HEK293T (cell line): ENCODE results near the gene HECTD1.
"Not testable (repeated sequence)": the region's sequence is repeated elsewhere in the genome, so short reads cannot be mapped to it uniquely, and the experiment has no call there.

Experiments used
- CTCF ChIA-PET: fragments of 350-600 bp; formaldehyde crosslinking; extraction: SDS; loops from one replicate; lab custom pipeline; 2021; ENCODE audit warnings: antibody characterized with exemption, inconsistent platforms; lab: Yijun Ruan, JAX
- POLR2A ChIA-PET: fragments of 350-600 bp; formaldehyde crosslinking; extraction: SDS; loops from one replicate; lab custom pipeline; 2020; ENCODE audit warnings: antibody characterized with exemption, inconsistent platforms; lab: Yijun Ruan, JAX
- DNase-seq: peaks from one replicate; pipeline ENCODE4 v3.0.0; 2012; ENCODE audit warnings: mixed read lengths; ENCODE audit errors: extremely low spot score
- ARNT ChIP-seq: fragments of 450-650 bp; IDR thresholded peaks from 2 replicates; pipeline ENCODE4 v1.6.1; 2017; ENCODE audit warnings: mild to moderate bottlenecking
- BHLHE40 ChIP-seq: fragments of 450-650 bp; IDR thresholded peaks from 2 replicates; pipeline ENCODE4 v1.6.1; 2016; ENCODE audit warnings: mild to moderate bottlenecking, moderate library complexity, borderline replicate concordance
- CTBP1 ChIP-seq: fragments of 450-650 bp; IDR thresholded peaks from 2 replicates; pipeline ENCODE4 v1.6.1; 2016; ENCODE audit warnings: borderline replicate concordance
- ELF4 ChIP-seq: fragments of 450-650 bp; IDR thresholded peaks from 2 replicates; pipeline ENCODE4 v1.6.1; 2017; ENCODE audit warnings: antibody characterized with exemption
- FOXA1 ChIP-seq: fragments of 450-650 bp; IDR thresholded peaks from 2 replicates; pipeline ENCODE4 v1.6.1; 2016; ENCODE audit warnings: mild to moderate bottlenecking
- FOXK2 ChIP-seq: fragments of 450-650 bp; IDR thresholded peaks from 2 replicates; pipeline ENCODE4 v1.6.1; 2016; ENCODE audit warnings: mild to moderate bottlenecking
- FOXM1 ChIP-seq: fragments of 450-650 bp; IDR thresholded peaks from 2 replicates; pipeline ENCODE4 v1.6.1; 2017; ENCODE audit warnings: mild to moderate bottlenecking, borderline replicate concordance
- HDGF ChIP-seq: fragments of 450-650 bp; IDR thresholded peaks from 2 replicates; pipeline ENCODE4 v1.6.1; 2017; ENCODE audit warnings: antibody characterized with exemption, borderline replicate concordance
- L3MBTL2 ChIP-seq: fragments of 450-650 bp; conservative IDR thresholded peaks from 2 replicates; pipeline ENCODE4 v1.6.1; 2016; ENCODE audit warnings: mild to moderate bottlenecking
- LEF1 ChIP-seq: fragments of 450-650 bp; IDR thresholded peaks from 2 replicates; pipeline ENCODE4 v1.6.1; 2017; ENCODE audit warnings: mild to moderate bottlenecking, borderline replicate concordance
- NFRKB ChIP-seq: fragments of 450-650 bp; IDR thresholded peaks from 2 replicates; pipeline ENCODE4 v1.6.1; 2016; ENCODE audit warnings: mild to moderate bottlenecking, moderate library complexity
- SP1 ChIP-seq: fragments of 450-650 bp; IDR thresholded peaks from 2 replicates; pipeline ENCODE4 v1.6.1; 2017
- SUZ12 ChIP-seq: fragments of 450-650 bp; IDR thresholded peaks from 2 replicates; pipeline ENCODE4 v1.6.1; 2016; ENCODE audit warnings: mild to moderate bottlenecking
- TARDBP ChIP-seq: fragments of 450-650 bp; IDR thresholded peaks from 2 replicates; pipeline ENCODE4 v1.6.1; 2016
- ZNF384 ChIP-seq: fragments of 450-650 bp; IDR thresholded peaks from 2 replicates; pipeline ENCODE4 v1.6.1; 2016
- TF ChIP-seq, protein P1 (sequence below): fragments of 450-650 bp; IDR thresholded peaks from 2 replicates; pipeline ENCODE4 v1.6.1; 2016

The HECTD1 gene

DNA sequence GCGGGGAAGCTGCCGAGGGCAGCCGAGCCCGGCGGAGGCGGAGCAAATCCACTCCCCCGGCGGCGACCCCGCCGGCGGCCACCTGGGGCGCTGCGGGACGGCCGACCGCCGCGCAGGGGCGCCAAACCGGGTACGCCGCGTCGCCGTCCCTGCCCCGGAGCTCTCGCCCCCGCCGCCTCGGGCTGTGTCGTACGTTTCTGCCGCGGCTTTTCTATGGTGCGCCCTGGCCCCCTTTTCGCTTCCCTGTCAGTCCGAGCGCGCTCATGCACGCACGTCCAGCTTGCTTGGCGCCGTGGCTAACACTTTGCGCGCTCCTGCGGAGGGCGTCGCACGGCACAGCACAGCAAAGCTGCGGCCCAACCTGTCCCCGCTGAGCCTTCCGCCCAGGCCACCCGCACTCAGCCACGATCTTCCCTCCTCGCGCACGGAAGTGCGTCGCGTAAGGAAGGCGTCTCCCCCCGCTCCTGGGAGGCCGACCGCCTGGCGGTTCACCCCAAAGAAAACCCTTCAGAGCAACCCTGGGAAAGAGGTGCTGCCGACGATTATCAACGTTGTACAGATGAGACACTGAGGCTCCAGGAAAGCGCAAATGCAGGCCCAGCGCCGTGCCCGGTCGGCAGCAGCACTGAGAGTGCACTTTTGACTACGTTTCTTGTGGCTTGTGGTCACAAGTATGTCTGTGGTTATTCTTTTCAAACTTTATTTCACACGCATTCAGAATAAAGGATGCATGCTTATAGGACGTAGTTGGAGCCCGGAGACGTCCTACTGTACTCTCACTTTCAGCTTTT is at the start of gene HECTD1:
HECTD1 (minus strand) TSS at position 39 of the 791 bp plus-strand sequence. CDS start 1,857 bp downstream, outside the sequence.
- no peak for TF ChIP-seq FOXK2
- peak; percentile 63 for TF ChIP-seq ARNT
- no peak for TF ChIP-seq FOXM1
- TF ChIP-seq SUZ12 = no peak
- no peak for TF ChIP-seq ZNF384
- no peak for TF ChIP-seq SP1
- no peak for TF ChIP-seq ELF4
- TF ChIP-seq BHLHE40 = no peak
- TF ChIP-seq LEF1 = peak; percentile 85; the same call in 1 of the 2 replicates
- TF ChIP-seq CTBP1 = no peak
- no peak for TF ChIP-seq NFRKB
- TF ChIP-seq, protein P1, sequence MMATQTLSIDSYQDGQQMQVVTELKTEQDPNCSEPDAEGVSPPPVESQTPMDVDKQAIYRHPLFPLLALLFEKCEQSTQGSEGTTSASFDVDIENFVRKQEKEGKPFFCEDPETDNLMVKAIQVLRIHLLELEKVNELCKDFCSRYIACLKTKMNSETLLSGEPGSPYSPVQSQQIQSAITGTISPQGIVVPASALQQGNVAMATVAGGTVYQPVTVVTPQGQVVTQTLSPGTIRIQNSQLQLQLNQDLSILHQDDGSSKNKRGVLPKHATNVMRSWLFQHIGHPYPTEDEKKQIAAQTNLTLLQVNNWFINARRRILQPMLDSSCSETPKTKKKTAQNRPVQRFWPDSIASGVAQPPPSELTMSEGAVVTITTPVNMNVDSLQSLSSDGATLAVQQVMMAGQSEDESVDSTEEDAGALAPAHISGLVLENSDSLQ = peak; percentile 20; the same call in 1 of the 2 replicates
- TF ChIP-seq HDGF = no peak
- no peak for TF ChIP-seq FOXA1
- TF ChIP-seq TARDBP = no peak
- TF ChIP-seq L3MBTL2 = peak; percentile 71
- ChIA-PET POLR2A (interaction anchor here (0.6 to 3.0 kb wide), 17 partner anchors 9 to 337 kb away, joined by 3 to 15 read pairs (median 4); partner anchors contain the start of genes HEATR5A and STRN3), CTCF (interaction anchor here (0.6 to 1.6 kb wide), 4 partner anchors 12 to 150 kb away, joined by 3 to 8 read pairs (median 4); no protein-coding TSS in a partner anchor)
- peak; percentile 88 for DNase-seq

DNA sequence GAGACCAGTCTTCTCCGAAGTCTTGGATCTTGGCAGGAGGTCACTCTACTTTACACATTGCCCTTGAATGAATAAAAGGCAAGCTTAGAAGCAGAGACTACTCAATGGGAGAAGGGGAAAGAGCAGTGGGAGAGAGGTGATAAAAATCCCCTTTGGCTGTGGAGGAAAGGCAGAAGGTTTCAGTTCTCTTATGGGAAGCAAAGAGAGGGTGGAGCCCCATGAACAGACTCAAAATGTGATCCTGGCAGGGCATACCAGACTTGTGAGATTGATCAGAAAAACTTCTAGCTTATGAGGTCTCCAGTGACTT is 49.6 kb upstream of the HECTD1 start:
- POLR2A ChIA-PET = no interaction called here
- CTCF ChIA-PET = no interaction called here
- no peak for DNase-seq
- TF ChIP-seq BHLHE40 (no peak), FOXA1 (no peak), ELF4 (no peak), HDGF (no peak), SUZ12 (no peak)

DNA sequence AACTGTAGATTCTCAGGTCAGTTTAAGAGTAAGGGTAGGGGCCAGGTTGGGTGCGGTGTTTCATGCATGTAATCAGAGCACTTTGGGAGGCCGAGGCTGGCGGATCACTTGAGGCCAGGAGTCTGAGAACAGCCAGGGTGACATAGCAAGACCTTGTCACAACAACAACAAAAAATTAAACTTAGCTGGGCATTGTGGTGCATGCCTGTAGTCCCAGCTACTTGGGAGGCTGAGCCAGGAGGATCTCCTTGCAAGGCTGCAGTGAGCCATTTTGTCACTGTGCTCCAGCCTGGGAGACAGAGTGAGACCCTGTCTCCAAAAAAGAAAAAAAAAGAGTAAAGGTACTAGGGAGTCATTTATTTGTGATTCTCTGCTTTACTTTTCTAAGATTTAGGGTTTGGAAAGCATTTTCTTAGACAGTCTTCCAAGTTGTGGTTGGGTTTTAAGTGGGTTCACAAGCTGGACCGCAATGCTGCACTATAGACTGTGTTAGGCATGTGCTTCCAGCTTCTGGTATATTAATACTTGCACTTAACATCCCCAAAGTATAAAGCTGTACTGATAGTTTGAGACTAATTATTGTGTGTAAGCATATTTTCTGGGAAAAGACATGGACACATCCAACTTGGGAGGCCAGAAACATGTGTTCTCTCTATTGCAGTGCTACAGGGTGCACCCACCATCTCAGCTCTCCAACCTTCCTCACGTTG is 49.1 kb upstream of the HECTD1 start:
- CTCF ChIA-PET = no interaction called here
- TF ChIP-seq CTBP1 = no peak
- POLR2A ChIA-PET = no interaction called here
- DNase-seq = no peak

DNA sequence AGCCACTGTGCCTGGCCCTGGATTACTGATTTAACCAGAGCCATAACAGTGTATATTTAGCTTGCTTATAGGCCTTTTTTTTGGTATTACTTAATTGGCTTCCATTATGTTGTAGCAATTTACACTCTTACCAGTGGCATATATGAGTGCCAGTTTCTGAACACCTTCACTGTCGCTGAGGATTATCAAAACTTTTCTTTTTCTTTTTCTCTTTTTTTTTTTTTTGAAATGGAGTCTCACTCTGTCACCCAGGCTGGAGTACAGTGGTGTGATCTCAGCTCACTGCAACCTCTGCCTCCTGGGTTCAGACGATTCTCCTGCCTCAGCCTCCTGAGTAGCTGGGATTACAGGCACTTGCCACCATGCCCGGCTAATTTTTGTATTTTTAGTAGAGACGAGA is 48.3 kb upstream of the HECTD1 start:
- CTCF ChIA-PET, DNase-seq, POLR2A ChIA-PET: not testable (repeated sequence)

DNA sequence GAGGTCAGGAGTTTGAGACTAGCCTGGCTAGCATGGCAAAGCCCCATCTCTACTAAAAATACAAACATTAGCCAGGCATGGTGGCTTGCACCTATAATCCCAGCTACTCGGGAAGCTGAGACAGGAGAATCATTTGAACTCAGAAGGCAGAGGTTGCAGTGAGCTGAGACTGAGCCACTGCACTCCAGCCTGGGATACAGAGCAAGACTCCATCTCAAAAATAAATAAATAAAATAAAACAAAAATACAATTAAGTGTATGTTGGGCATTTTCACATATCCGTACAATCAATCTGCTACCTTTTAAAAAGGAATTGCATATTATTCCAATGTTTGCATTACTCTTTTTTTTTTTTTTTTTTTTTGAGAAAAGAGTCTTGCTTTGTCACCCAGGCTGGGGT is 47.7 kb upstream of the HECTD1 start:
- ChIA-PET POLR2A (no interaction called here), CTCF (no interaction called here)
- no peak for DNase-seq
- TF ChIP-seq SP1 (no peak), SUZ12 (no peak), ZNF384 (no peak), CTBP1 (no peak), L3MBTL2 (no peak), FOXK2 (no peak)

DNA sequence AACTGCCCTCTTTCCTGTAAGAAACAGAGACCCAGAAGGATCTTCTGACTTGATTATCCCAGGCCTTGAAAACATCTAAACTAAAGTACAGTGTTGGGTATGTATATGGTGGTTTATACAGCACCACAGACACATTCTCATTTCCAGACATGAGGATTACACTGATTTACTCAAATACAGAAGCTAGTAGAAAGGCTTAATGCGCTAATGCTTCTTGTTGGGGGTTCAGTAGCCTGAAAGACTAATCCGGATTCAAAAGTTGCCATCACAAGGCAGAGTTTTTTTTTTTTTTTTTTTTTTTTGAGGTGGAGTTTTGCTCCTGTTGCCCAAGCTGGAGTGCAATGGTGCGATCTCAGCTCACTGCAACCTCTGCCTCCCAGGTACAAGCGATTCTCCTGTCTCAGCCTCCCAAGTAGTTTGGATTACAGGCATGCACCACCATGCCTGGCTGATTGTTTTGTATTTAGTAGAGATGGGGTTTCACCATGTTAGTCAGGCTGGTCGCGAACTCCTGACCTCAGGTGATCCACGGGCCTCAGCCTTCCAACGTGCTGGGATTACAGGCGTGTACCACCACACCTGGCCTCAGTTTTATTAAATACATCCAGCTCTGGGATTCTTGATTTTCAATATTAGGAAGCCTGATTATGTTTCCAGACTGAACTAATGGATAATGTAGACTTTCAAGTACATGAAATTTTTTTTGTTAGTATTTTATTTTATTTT is 46.3 kb upstream of the HECTD1 start:
- DNase-seq = no peak
- CTCF ChIA-PET = no interaction called here
- TF ChIP-seq BHLHE40 (no peak), ELF4 (no peak), L3MBTL2 (no peak), FOXA1 (no peak), ZNF384 (no peak), FOXM1 (no peak), SUZ12 (no peak), HDGF (no peak), TARDBP (no peak), CTBP1 (no peak), LEF1 (no peak), NFRKB (no peak), SP1 (no peak), ARNT (no peak)
- TF ChIP-seq, protein P1 = no peak
- POLR2A ChIA-PET = interaction anchor here (1.0 kb wide), 1 partner anchor 46 kb away, joined by 5 read pairs; the partner anchor contains the start of gene HECTD1

DNA sequence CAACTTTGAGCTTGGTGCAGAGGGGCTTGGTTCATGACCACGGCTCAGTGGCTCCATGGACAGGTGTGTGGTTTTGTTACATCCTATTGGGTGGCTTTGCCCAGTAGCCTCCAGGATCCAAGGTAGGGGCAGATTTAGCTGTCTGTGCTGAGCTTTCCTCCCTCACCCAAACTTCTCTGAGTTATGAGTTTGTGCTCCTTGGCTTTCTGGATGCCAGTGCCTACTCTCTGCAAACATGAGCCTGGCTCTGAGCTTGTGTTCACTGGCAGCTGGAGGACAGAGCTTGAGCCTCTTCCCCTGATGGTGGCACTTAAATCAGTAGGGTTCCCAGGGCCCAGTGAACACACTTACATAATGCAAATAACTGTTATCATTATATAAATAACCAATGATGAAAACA is 45.3 kb upstream of the HECTD1 start:
- DNase-seq = no peak
- ChIA-PET CTCF (no interaction called here), POLR2A (interaction anchor here (1.0 kb wide), 1 partner anchor 45 kb away, joined by 5 read pairs; the partner anchor contains the start of gene HECTD1)
- TF ChIP-seq HDGF = no peak
- TF ChIP-seq ELF4 = no peak
- no peak for TF ChIP-seq ZNF384
- TF ChIP-seq LEF1 = no peak
- no peak for TF ChIP-seq FOXA1
- no peak for TF ChIP-seq SUZ12
- no peak for TF ChIP-seq FOXK2
- no peak for TF ChIP-seq BHLHE40
- TF ChIP-seq FOXM1 = no peak
- no peak for TF ChIP-seq CTBP1
- no peak for TF ChIP-seq ARNT
- TF ChIP-seq, protein P1 = no peak
- TF ChIP-seq L3MBTL2 = no peak
